Loucy (cell line): ENCODE measurements around the gene SND1.

Source experiments
- H2AFZ ChIP-seq: fragments of 200-600 bp; sonication (generic); 2 replicates; pipeline ENCODE4 v1.6.0; 2016; ENCODE audit warnings: antibody characterized with exemption, mild to moderate bottlenecking, low read length, moderate library complexity
- H3F3A ChIP-seq: fragments of 200-600 bp; 2 replicates; pipeline ENCODE4 v1.6.0; 2016; ENCODE audit warnings: antibody characterized with exemption, low read depth, mild to moderate bottlenecking
- H3K27me3 ChIP-seq: fragments of 200-600 bp; sonication (generic); 2 replicates; pipeline ENCODE4 v1.6.1; 2014; ENCODE audit warnings: low read length, mild to moderate bottlenecking; ENCODE audit not compliant: insufficient read depth, poor library complexity, severe bottlenecking
- H3K36me3 ChIP-seq: fragments of 200-600 bp; sonication (generic); 2 replicates; pipeline ENCODE4 v1.6.1; 2016; ENCODE audit warnings: low read length; ENCODE audit not compliant: insufficient read depth
- H3K4me1 ChIP-seq: fragments of 200-600 bp; sonication (generic); 2 replicates; pipeline ENCODE4 v1.5.1; 2014; ENCODE audit warnings: low read length, mild to moderate bottlenecking; ENCODE audit not compliant: insufficient read depth, poor library complexity, severe bottlenecking
- H3K4me2 ChIP-seq: fragments of 200-600 bp; sonication (generic); 2 replicates; pipeline ENCODE4 v1.6.0; 2014; ENCODE audit warnings: antibody characterized with exemption, low read length, low read depth, mild to moderate bottlenecking; ENCODE audit not compliant: poor library complexity, severe bottlenecking
- H3K4me3 ChIP-seq: fragments of 200-600 bp; sonication (generic); 2 replicates; pipeline ENCODE4 v1.5.1; 2014; ENCODE audit warnings: low read length, mild to moderate bottlenecking, mixed read lengths; ENCODE audit not compliant: poor library complexity, severe bottlenecking
- H3K79me2 ChIP-seq: fragments of 200-600 bp; sonication (generic); 2 replicates; pipeline ENCODE4 v1.6.1; 2014; ENCODE audit warnings: low read length; ENCODE audit not compliant: insufficient read depth
- H3K9ac ChIP-seq: fragments of 200-600 bp; sonication (generic); 2 replicates; pipeline ENCODE4 v1.6.0; 2014; ENCODE audit warnings: mild to moderate bottlenecking, low read depth, low read length, moderate library complexity; ENCODE audit not compliant: poor library complexity, severe bottlenecking
- H3K9me2 ChIP-seq: fragments of 200-600 bp; sonication (generic); replicated peaks from 2 replicates; pipeline ENCODE4 v1.6.1; 2016; ENCODE audit warnings: low read depth, low read length, mixed read lengths
- H3K9me3 ChIP-seq: fragments of 200-600 bp; sonication (generic); 2 replicates; pipeline ENCODE4 v1.6.1; 2014; ENCODE audit warnings: mild to moderate bottlenecking, antibody characterized with exemption, low read length, low read depth; ENCODE audit not compliant: insufficient read depth
- H4K20me1 ChIP-seq: fragments of 200-600 bp; sonication (generic); 2 replicates; pipeline ENCODE4 v1.6.0; 2014; ENCODE audit warnings: antibody characterized with exemption, low read length, mild to moderate bottlenecking; ENCODE audit not compliant: insufficient read depth, poor library complexity, severe bottlenecking
- EZH2phosphoT487 ChIP-seq: fragments of 200-600 bp; IDR thresholded peaks from 2 replicates; pipeline ENCODE4 v1.6.1; 2018; ENCODE audit warnings: antibody characterized with exemption, mild to moderate bottlenecking, moderate library complexity, borderline replicate concordance
- TF ChIP-seq, protein P1 (sequence below): fragments of 200-600 bp; sonication (generic); conservative IDR thresholded peaks from 2 replicates; pipeline ENCODE4 v1.5.1; 2014; ENCODE audit warnings: mild to moderate bottlenecking, antibody characterized with exemption, low read length

The SND1 gene

GRCh38 chr7:127655720-127656119 is 3.7 kb downstream of the SND1 start:
- Histone ChIP-seq H3K9me2 (no peaks in the 10 kb centered on the region), H3K4me1 (peaks cover 47% of the 10 kb centered on the region), H3K4me2 (peak overlapping the region; percentile 91), H4K20me1 (peaks cover 76% of the 10 kb centered on the region), H3K79me2 (peaks cover 86% of the 10 kb centered on the region), H3K4me3 (peak overlapping the region; percentile 88), H3K36me3 (peaks cover 8% of the 10 kb centered on the region; the same call in 1 of the 2 replicates), H2AFZ (no peak overlapping the region), H3F3A (no peaks in the 10 kb centered on the region), H3K9me3 (no peaks in the 10 kb centered on the region), H3K27me3 (no peaks in the 10 kb centered on the region), H3K9ac (no peak overlapping the region)
- TF ChIP-seq, protein P1, sequence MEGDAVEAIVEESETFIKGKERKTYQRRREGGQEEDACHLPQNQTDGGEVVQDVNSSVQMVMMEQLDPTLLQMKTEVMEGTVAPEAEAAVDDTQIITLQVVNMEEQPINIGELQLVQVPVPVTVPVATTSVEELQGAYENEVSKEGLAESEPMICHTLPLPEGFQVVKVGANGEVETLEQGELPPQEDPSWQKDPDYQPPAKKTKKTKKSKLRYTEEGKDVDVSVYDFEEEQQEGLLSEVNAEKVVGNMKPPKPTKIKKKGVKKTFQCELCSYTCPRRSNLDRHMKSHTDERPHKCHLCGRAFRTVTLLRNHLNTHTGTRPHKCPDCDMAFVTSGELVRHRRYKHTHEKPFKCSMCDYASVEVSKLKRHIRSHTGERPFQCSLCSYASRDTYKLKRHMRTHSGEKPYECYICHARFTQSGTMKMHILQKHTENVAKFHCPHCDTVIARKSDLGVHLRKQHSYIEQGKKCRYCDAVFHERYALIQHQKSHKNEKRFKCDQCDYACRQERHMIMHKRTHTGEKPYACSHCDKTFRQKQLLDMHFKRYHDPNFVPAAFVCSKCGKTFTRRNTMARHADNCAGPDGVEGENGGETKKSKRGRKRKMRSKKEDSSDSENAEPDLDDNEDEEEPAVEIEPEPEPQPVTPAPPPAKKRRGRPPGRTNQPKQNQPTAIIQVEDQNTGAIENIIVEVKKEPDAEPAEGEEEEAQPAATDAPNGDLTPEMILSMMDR: no peak
- no peak for TF ChIP-seq EZH2phosphoT487

GRCh38 chr7:127657500-127657899 is 5.5 kb downstream of the SND1 start:
- H3K4me1 ChIP-seq: peaks cover 39% of the 10 kb centered on the region

GRCh38 chr7:127658970-127659630 is 7.1 kb downstream of the SND1 start:
- H4K20me1 ChIP-seq: peaks cover 74% of the 10 kb centered on the region
- H3K4me2 ChIP-seq: peak overlapping the region; percentile 40
- H3K79me2 ChIP-seq: peaks cover 99% of the 10 kb centered on the region
- H3F3A ChIP-seq: no peaks in the 10 kb centered on the region
- no peaks in the 10 kb centered on the region for H3K9me3 ChIP-seq
- no peaks in the 10 kb centered on the region for H3K27me3 ChIP-seq
- no peak overlapping the region for H3K9ac ChIP-seq
- H3K4me3 ChIP-seq: no peak overlapping the region
- peaks cover 9% of the 10 kb centered on the region; the same call in 1 of the 2 replicates for H3K36me3 ChIP-seq
- TF ChIP-seq EZH2phosphoT487: no peak
- H3K4me1 ChIP-seq: peaks cover 25% of the 10 kb centered on the region
- H3K9me2 ChIP-seq: no peaks in the 10 kb centered on the region
- H2AFZ ChIP-seq: no peak overlapping the region

More at GRCh38 chr7:127657500-127657899, 5.5 kb downstream of the SND1 start:
- Histone ChIP-seq H3K79me2 (peaks cover 99% of the 10 kb centered on the region), H3F3A (no peaks in the 10 kb centered on the region), H3K4me3 (no peak overlapping the region), H3K27me3 (no peaks in the 10 kb centered on the region), H3K9me3 (no peaks in the 10 kb centered on the region), H4K20me1 (peaks cover 81% of the 10 kb centered on the region), H3K9ac (no peak overlapping the region), H3K4me2 (peak overlapping the region; percentile 40), H2AFZ (no peak overlapping the region), H3K36me3 (peaks cover 9% of the 10 kb centered on the region; the same call in 1 of the 2 replicates), H3K9me2 (no peaks in the 10 kb centered on the region)
- no peak for TF ChIP-seq EZH2phosphoT487
- TF ChIP-seq, protein P1: no peak

DNA sequence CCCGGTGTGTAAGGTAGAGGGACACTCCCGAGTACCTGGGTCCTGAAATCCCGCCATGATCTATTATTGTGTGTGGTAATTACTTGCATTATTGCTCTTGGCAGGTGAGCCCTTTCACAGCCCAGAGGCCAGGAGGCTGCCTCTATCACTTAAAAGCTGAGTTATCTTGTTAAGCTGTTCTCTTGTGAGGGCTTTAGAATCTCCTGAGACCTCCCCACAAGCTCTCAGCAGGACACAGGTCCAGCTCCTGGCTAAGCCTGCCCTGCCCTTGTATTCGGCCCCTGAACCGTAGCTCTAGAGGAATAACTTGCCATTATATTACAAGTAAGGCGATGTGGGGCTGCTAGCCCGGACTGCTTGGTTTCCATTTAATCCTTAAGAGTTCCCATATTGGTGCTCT is 13.9 kb downstream of the SND1 start:
- H3K9ac ChIP-seq: no peak overlapping the region
- peaks cover 94% of the 10 kb centered on the region for H3K79me2 ChIP-seq

More for the DNA sequence above, 13.9 kb downstream of the SND1 start:
- Histone ChIP-seq H3K36me3 (peaks cover 4% of the 10 kb centered on the region; the same call in 1 of the 2 replicates), H3K9me3 (no peaks in the 10 kb centered on the region), H3F3A (no peaks in the 10 kb centered on the region), H2AFZ (no peak overlapping the region), H3K9me2 (no peaks in the 10 kb centered on the region), H3K4me3 (no peak overlapping the region), H3K27me3 (no peaks in the 10 kb centered on the region), H3K4me2 (no peak overlapping the region), H4K20me1 (peaks cover 49% of the 10 kb centered on the region), H3K4me1 (no peaks in the 10 kb centered on the region)
- no peak for TF ChIP-seq EZH2phosphoT487
- TF ChIP-seq, protein P1: no peak
